ENCODE data around the gene GRP.

The GRP gene

DNA sequence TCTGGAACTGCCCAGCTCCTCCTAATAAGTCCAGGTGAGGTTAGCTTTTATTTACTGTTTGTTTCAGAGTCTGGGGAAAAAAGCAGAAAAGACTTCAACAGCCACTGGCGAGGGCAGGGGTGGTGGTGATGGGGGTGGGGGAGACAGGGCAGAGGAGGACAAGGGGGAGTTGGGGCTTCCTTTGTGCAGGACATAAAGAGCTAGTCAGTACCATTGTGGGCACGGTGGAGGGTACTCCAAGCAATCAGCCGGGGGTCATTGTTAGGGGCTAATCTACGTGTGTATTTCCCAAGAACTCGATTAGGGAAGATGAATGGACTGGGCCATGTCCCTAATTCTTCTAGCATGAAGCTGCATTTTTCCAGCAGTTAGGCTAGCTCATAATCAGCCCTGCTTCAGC, 56.1 kb downstream of the GRP start:
- no peak overlapping the region for H3K27ac Mint-ChIP-seq
- peaks cover 0 to 4% of the 10 kb centered on the region in 2 donors for H3K36me3 Mint-ChIP-seq
- H3K4me1 Mint-ChIP-seq: peaks cover 9 to 16% of the 10 kb centered on the region in 2 donors
- DNase-seq (no peak), ATAC-seq (replicated peaks) (no peak)
- H3K27me3 Mint-ChIP-seq: peaks cover 64 to 70% of the 10 kb centered on the region in 2 donors
- peaks cover 0 to 2% of the 10 kb centered on the region in 2 donors for H3K9me3 Mint-ChIP-seq
- H3K4me3 Mint-ChIP-seq: no peak overlapping the region

DNA sequence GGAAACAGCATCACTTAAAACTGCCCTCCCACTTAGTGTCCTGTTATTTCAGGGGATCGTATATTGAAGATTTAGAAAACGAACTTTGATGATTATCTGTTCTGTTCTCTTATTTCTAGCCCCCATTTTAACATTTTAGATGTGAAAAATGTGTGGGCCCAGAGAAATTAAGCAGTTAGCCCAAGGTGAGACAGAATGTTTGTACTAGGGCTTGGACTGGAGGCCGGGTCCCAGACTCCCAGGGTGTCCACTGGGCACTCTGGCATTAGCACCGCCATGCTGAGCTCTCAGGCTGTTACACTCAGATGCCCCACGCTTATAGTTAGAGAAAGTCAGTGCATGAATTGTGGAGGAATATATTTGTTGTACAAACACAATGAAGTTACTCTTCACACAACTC, 58.8 kb downstream of the GRP start:
- Mint-ChIP-seq H3K27ac (no peak overlapping the region), H3K4me3 (no peak overlapping the region), H3K4me1 (peaks cover 2 to 4% of the 10 kb centered on the region in 2 donors), H3K36me3 (peaks cover 0 to 3% of the 10 kb centered on the region in 2 donors), H3K27me3 (peaks cover 56 to 57% of the 10 kb centered on the region in 2 donors), H3K9me3 (peaks cover 0 to 2% of the 10 kb centered on the region in 2 donors)
- ATAC-seq (replicated peaks) (no peak), DNase-seq (no peak)

DNA sequence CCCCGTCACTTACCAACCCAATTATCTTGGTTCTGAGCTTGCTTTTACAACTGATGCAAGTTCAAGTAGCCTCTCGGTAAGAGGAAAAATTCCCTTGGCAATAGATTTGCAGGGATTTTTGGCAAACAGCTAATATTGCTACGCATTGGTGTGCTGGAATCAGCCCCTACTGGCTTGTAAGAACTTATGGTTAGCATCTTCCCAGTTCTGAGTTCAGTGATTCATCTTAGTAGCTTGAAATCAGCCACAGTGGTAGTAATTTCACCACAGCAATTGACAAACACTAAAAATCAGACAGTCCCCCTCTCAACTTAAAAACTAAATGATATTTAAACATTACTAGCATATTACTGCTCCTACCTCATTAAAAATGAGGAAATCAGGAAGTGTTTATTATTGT, 59.2 kb downstream of the GRP start:
- no peak for DNase-seq
- Mint-ChIP-seq H3K36me3 (no peaks in the 10 kb centered on the region), H3K27me3 (peaks cover 56 to 57% of the 10 kb centered on the region in 2 donors), H3K4me1 (no peaks in the 10 kb centered on the region), H3K9me3 (peaks cover 0 to 2% of the 10 kb centered on the region in 2 donors), H3K27ac (no peak overlapping the region), H3K4me3 (no peak overlapping the region)
- ATAC-seq (replicated peaks): no peak

DNA sequence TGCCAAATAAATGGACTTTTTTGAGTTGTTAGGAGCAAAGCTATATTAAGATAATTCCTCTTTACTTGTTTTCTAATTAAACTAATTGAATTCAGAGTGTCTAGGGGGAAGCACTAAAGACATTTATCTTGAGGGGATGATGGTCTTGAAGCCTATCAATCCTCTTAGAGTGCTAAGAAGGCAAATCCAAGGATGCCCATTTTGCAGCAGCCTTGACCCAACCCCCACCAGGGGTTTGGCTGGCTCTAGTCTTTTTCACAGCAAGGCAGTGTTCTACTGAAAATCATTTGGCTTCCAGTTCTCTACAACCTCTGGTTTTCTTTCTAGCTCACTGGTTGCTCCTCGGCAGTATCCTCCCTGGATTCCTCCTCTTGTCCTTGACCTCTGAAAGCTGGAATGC, 59.8 kb downstream of the GRP start:
- Mint-ChIP-seq H3K27me3 (peaks cover 56 to 57% of the 10 kb centered on the region in 2 donors), H3K4me1 (no peaks in the 10 kb centered on the region), H3K4me3 (no peak overlapping the region), H3K36me3 (no peaks in the 10 kb centered on the region), H3K27ac (no peak overlapping the region), H3K9me3 (peaks cover 0 to 2% of the 10 kb centered on the region in 2 donors)
- DNase-seq: no peak
- no peak for ATAC-seq (replicated peaks)

Measured in stimulated activated naive B cell treated with anti-CD40 and anti-IgM and Interleukin-4, amounts not matched to agents 10 μg/mL and 1 μg/mL and 100 μg/mL, for 72 hours (primary cell).